CD8-positive, alpha-beta memory T cell (primary cell): ENCODE measurements around the gene DEPDC7. TPM values are rescaled to one million over a fixed set of nuclear protein-coding genes. Genes with fewer than 3 reads are reported as not detected.

Experiments
- CTCF ChIA-PET: fragments of 350-600 bp; sonication (Branson Sonifier 250); formaldehyde crosslinking; loops from one replicate; lab custom pipeline; 2021; ENCODE audit warnings: antibody characterized with exemption; lab: Charles Lee
- POLR2A ChIA-PET: fragments of 350-600 bp; sonication (Branson Sonifier 250); formaldehyde crosslinking; loops from one replicate; lab custom pipeline; 2021; ENCODE audit warnings: antibody characterized with exemption; lab: Charles Lee
- DNase-seq, 5 donors: peaks; one replicate each; pipeline versions ENCODE4 v3.0.0 to v3.0.0-alpha.2; 2020 to 2022; ENCODE audit warnings: mixed read lengths in 1 of 5
- H3K27ac ChIP-seq: one replicate; pipeline ENCODE4 v1.7.0; 2013; ENCODE audit warnings: low read depth, mild to moderate bottlenecking, low read length, moderate library complexity
- H3K27me3 ChIP-seq: 2 replicates; pipeline ENCODE4 v1.7.0; 2013; ENCODE audit warnings: low read length, mild to moderate bottlenecking; ENCODE audit not compliant: insufficient read depth, poor library complexity, severe bottlenecking
- H3K36me3 ChIP-seq: 2 replicates; pipeline ENCODE4 v1.7.0; 2013; ENCODE audit warnings: mild to moderate bottlenecking, low read length, moderate library complexity; ENCODE audit not compliant: insufficient read depth
- H3K4me1 ChIP-seq: 2 replicates; pipeline ENCODE4 v1.7.0; 2013; ENCODE audit warnings: mild to moderate bottlenecking, low read length, moderate library complexity; ENCODE audit not compliant: insufficient read depth
- H3K4me3 ChIP-seq: 2 replicates; pipeline ENCODE4 v1.7.0; 2013; ENCODE audit warnings: mild to moderate bottlenecking, low read length
- H3K9me3 ChIP-seq: 2 replicates; pipeline ENCODE4 v1.7.0; 2013; ENCODE audit warnings: mild to moderate bottlenecking, low read length
- H3K27ac Mint-ChIP-seq, 8 donors: one replicate each; pipeline ENCODE4 v1.8.0; 2020 to 2021; ENCODE audit warnings: mixed read lengths in 8 of 8, mild to moderate bottlenecking in 6 of 8, inconsistent platforms in 3 of 8, moderate library complexity in 3 of 8
- H3K27me3 Mint-ChIP-seq, 2 donors: one replicate each; pipeline ENCODE4 v1.8.0; 2020 to 2021; ENCODE audit warnings: mixed read lengths in 2 of 2, mild to moderate bottlenecking in 1 of 2, moderate library complexity in 1 of 2
- H3K36me3 Mint-ChIP-seq, 3 donors: one replicate each; pipeline ENCODE4 v1.8.0; 2020 to 2021; ENCODE audit warnings: mixed read lengths in 3 of 3, inconsistent platforms in 1 of 3, mild to moderate bottlenecking in 1 of 3
- H3K4me1 Mint-ChIP-seq, 3 donors: one replicate each; pipeline ENCODE4 v1.8.0; 2020 to 2021; ENCODE audit warnings: mixed read lengths in 3 of 3, inconsistent platforms in 1 of 3, mild to moderate bottlenecking in 1 of 3
- H3K4me3 Mint-ChIP-seq, 7 donors: one replicate each; pipeline ENCODE4 v1.8.0; 2020 to 2021; ENCODE audit warnings: mixed read lengths in 7 of 7, mild to moderate bottlenecking in 6 of 7, moderate library complexity in 4 of 7, inconsistent platforms in 2 of 7
- H3K9me3 Mint-ChIP-seq, 5 donors: one replicate each; pipeline ENCODE4 v1.8.0; 2020 to 2022; ENCODE audit warnings: mixed read lengths in 5 of 5, mild to moderate bottlenecking in 3 of 5, moderate library complexity in 2 of 5, inconsistent platforms in 1 of 5
- polyA plus RNA-seq: library from polyadenylated mRNA; unstranded; fragments of 300-500 nt; fragmentation: Illumina TruSeq; gene quantifications from one replicate; pipeline ENCODE4 v1.2.3, GENCODE V29; 2021
- total RNA-seq, 2 experiments: library from RNA; stranded (reverse); gene quantifications; one replicate each; pipeline ENCODE4 v1.2.3, GENCODE V29; 2021

DEPDC7 gene
- total and polyA plus RNA-seq, 3 experiments from 2014 or later = 0.15 to 1.8 (median 1.7) TPM

GRCh38 chr11:32990481-32990880, 25.2 kb upstream of the DEPDC7 start:
- peaks cover 0 to 3% (median 0%) of the 10 kb centered on the region in 3 donors for H3K36me3 Mint-ChIP-seq
- H3K9me3 Mint-ChIP-seq = peaks cover 0 to 7% (median 6%) of the 10 kb centered on the region in 5 donors
- Histone ChIP-seq H3K4me3 (no peak overlapping the region), H3K27me3 (no peaks in the 10 kb centered on the region), H3K9me3 (peaks cover 4% of the 10 kb centered on the region), H3K36me3 (no peaks in the 10 kb centered on the region), H3K4me1 (no peaks in the 10 kb centered on the region), H3K27ac (no peak overlapping the region)
- POLR2A ChIA-PET = no interaction called here
- CTCF ChIA-PET = no interaction called here
- H3K4me3 Mint-ChIP-seq = no peak overlapping the region
- DNase-seq = no peak
- no peak overlapping the region for H3K27ac Mint-ChIP-seq
- H3K27me3 Mint-ChIP-seq = no peaks in the 10 kb centered on the region
- H3K4me1 Mint-ChIP-seq = no peaks in the 10 kb centered on the region

GRCh38 chr11:32991427-32991826, 24.3 kb upstream of the DEPDC7 start:
- Histone ChIP-seq H3K4me3 (no peak overlapping the region), H3K4me1 (no peaks in the 10 kb centered on the region), H3K9me3 (peaks cover 4% of the 10 kb centered on the region), H3K27ac (no peak overlapping the region), H3K36me3 (no peaks in the 10 kb centered on the region), H3K27me3 (no peaks in the 10 kb centered on the region)
- Mint-ChIP-seq H3K4me3 (no peak overlapping the region), H3K9me3 (peaks cover 0 to 7% (median 6%) of the 10 kb centered on the region in 5 donors), H3K36me3 (peaks cover 0 to 3% (median 0%) of the 10 kb centered on the region in 3 donors), H3K4me1 (no peaks in the 10 kb centered on the region), H3K27me3 (no peaks in the 10 kb centered on the region), H3K27ac (no peak overlapping the region)
- CTCF ChIA-PET = interaction anchor here (1.5 kb wide), 1 partner anchor 9 kb away, joined by 3 read pairs; no protein-coding TSS in a partner anchor
- POLR2A ChIA-PET = no interaction called here
- no peak for DNase-seq

- no peak for DNase-seq
- Mint-ChIP-seq H3K4me3 (no peak overlapping the region), H3K36me3 (peaks cover 0 to 3% (median 0%) of the 10 kb centered on the region in 3 donors), H3K4me1 (no peaks in the 10 kb centered on the region), H3K27ac (no peak overlapping the region), H3K9me3 (peaks cover 0 to 7% (median 6%) of the 10 kb centered on the region in 5 donors), H3K27me3 (no peaks in the 10 kb centered on the region)
- Histone ChIP-seq H3K27ac (no peak overlapping the region), H3K36me3 (no peaks in the 10 kb centered on the region), H3K9me3 (peaks cover 4% of the 10 kb centered on the region), H3K4me3 (no peak overlapping the region), H3K4me1 (no peaks in the 10 kb centered on the region), H3K27me3 (no peaks in the 10 kb centered on the region)
- POLR2A ChIA-PET = no interaction called here
- CTCF ChIA-PET = interaction anchor here (1.5 kb wide), 1 partner anchor 9 kb away, joined by 3 read pairs; no protein-coding TSS in a partner anchor
Measured at GRCh38 chr11:32991898-32992297, 23.8 kb upstream of the DEPDC7 start.

GRCh38 chr11:33000181-33000580, 15.5 kb upstream of the DEPDC7 start:
- Histone ChIP-seq H3K27ac (no peak overlapping the region), H3K36me3 (no peaks in the 10 kb centered on the region), H3K4me1 (peaks cover 7% of the 10 kb centered on the region), H3K4me3 (no peak overlapping the region), H3K9me3 (no peaks in the 10 kb centered on the region), H3K27me3 (no peaks in the 10 kb centered on the region)
- CTCF ChIA-PET = no interaction called here
- Mint-ChIP-seq H3K9me3 (peaks cover 0 to 10% (median 6%) of the 10 kb centered on the region in 5 donors), H3K4me1 (peaks cover 6 to 9% (median 8%) of the 10 kb centered on the region in 3 donors), H3K27ac (no peak overlapping the region), H3K4me3 (no peak overlapping the region), H3K27me3 (peaks cover 6 to 16% of the 10 kb centered on the region in 2 donors), H3K36me3 (peaks cover 0 to 12% (median 0%) of the 10 kb centered on the region in 3 donors)
- POLR2A ChIA-PET = no interaction called here
- no peak for DNase-seq

- no peak for DNase-seq
- Histone ChIP-seq H3K27ac (no peak overlapping the region), H3K36me3 (no peaks in the 10 kb centered on the region), H3K9me3 (no peaks in the 10 kb centered on the region), H3K4me3 (no peak overlapping the region), H3K4me1 (peaks cover 18% of the 10 kb centered on the region), H3K27me3 (no peaks in the 10 kb centered on the region)
- peaks cover 0 to 10% (median 6%) of the 10 kb centered on the region in 5 donors for H3K9me3 Mint-ChIP-seq
- H3K27ac Mint-ChIP-seq = no peak overlapping the region
- H3K4me3 Mint-ChIP-seq = no peak overlapping the region
- ChIA-PET CTCF (no interaction called here), POLR2A (no interaction called here)
- H3K27me3 Mint-ChIP-seq = peaks cover 6 to 16% of the 10 kb centered on the region in 2 donors
- H3K4me1 Mint-ChIP-seq = peaks cover 15 to 20% (median 19%) of the 10 kb centered on the region in 3 donors
- peaks cover 0 to 12% (median 0%) of the 10 kb centered on the region in 3 donors for H3K36me3 Mint-ChIP-seq
Measured at GRCh38 chr11:33001281-33001680, 14.4 kb upstream of the DEPDC7 start.

- peaks cover 6 to 16% of the 10 kb centered on the region in 2 donors for H3K27me3 Mint-ChIP-seq
- peaks cover 18 to 24% (median 24%) of the 10 kb centered on the region in 3 donors for H3K4me1 Mint-ChIP-seq
- CTCF ChIA-PET = no interaction called here
- Histone ChIP-seq H3K4me3 (no peak overlapping the region), H3K27ac (no peak overlapping the region), H3K4me1 (peaks cover 22% of the 10 kb centered on the region), H3K36me3 (no peaks in the 10 kb centered on the region), H3K9me3 (no peaks in the 10 kb centered on the region), H3K27me3 (no peaks in the 10 kb centered on the region)
- no peak for DNase-seq
- H3K9me3 Mint-ChIP-seq = peaks cover 0 to 10% (median 6%) of the 10 kb centered on the region in 5 donors
- H3K4me3 Mint-ChIP-seq = no peak overlapping the region
- H3K27ac Mint-ChIP-seq = no peak overlapping the region
- POLR2A ChIA-PET = no interaction called here
- H3K36me3 Mint-ChIP-seq = peaks cover 0 to 12% (median 0%) of the 10 kb centered on the region in 3 donors
Measured at GRCh38 chr11:33001751-33002542, 13.7 kb upstream of the DEPDC7 start.

- no peak overlapping the region for H3K4me3 ChIP-seq
- H3K36me3 Mint-ChIP-seq = no peaks in the 10 kb centered on the region
- CTCF ChIA-PET = no interaction called here
- no peaks in the 10 kb centered on the region for H3K27me3 ChIP-seq
- H3K36me3 ChIP-seq = no peaks in the 10 kb centered on the region
- peak overlapping the region in 1 of 8 donors; percentile 26 for H3K27ac Mint-ChIP-seq
- H3K27me3 Mint-ChIP-seq = no peaks in the 10 kb centered on the region
- H3K4me3 Mint-ChIP-seq = peak overlapping the region in 2 of 7 donors; percentile 2 to 20
- no peaks in the 10 kb centered on the region for H3K9me3 ChIP-seq
- peak in 2 of 5 donors; percentile 30 to 66 for DNase-seq
- H3K4me1 ChIP-seq = peaks cover 22% of the 10 kb centered on the region
- no peak overlapping the region for H3K27ac ChIP-seq
- POLR2A ChIA-PET = no interaction called here
- H3K4me1 Mint-ChIP-seq = peaks cover 18 to 25% (median 24%) of the 10 kb centered on the region in 3 donors
- no peaks in the 10 kb centered on the region for H3K9me3 Mint-ChIP-seq
Measured at GRCh38 chr11:33005175-33005574, 10.5 kb upstream of the DEPDC7 start.

GRCh38 chr11:33006010-33006409, 9.7 kb upstream of the DEPDC7 start:
- POLR2A ChIA-PET = no interaction called here

More at GRCh38 chr11:33006010-33006409, 9.7 kb upstream of the DEPDC7 start:
- CTCF ChIA-PET = no interaction called here
- Histone ChIP-seq H3K4me1 (peaks cover 26% of the 10 kb centered on the region), H3K27me3 (no peaks in the 10 kb centered on the region), H3K27ac (no peak overlapping the region), H3K9me3 (no peaks in the 10 kb centered on the region), H3K4me3 (no peak overlapping the region), H3K36me3 (no peaks in the 10 kb centered on the region)
- no peak for DNase-seq
- Mint-ChIP-seq H3K27me3 (no peaks in the 10 kb centered on the region), H3K36me3 (no peaks in the 10 kb centered on the region), H3K4me1 (peaks cover 18 to 33% (median 32%) of the 10 kb centered on the region in 3 donors), H3K9me3 (no peaks in the 10 kb centered on the region), H3K27ac (peak overlapping the region in 1 of 8 donors; percentile 85), H3K4me3 (no peak overlapping the region)
